ENCODE data around the gene ZDHHC7.

Gene ZDHHC7

DNA sequence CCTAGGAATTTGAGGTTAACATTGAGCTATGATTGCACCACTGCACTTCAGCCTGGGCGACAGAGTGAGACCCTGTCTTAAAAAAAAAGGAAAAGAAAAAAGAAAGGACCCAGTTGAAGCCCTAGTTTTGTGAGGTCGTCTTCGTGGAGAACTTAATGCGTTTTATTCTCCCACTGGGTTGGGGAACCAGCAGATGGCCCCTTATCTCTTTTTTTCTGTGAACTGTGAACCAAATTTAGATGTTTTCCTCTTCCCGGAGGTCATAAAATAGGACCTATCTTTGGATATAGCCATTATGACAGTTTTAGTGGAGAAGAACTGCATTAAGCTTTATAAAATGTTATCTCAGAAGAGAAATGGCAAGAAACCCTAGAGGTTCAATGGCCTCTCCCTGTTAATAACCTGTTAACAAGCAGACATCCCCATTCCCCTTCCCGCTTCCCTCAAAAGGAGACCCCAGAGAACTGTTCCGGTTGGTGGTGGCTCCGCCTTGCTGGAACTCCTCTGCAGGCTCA is 39.8 kb upstream of the ZDHHC7 start:
- Histone ChIP-seq H3K27ac (ENCODE audit: low read length) (no peak overlapping the region), H3K27me3 (ENCODE audit: low read depth, low read length) (no peaks in the 10 kb centered on the region), H3K9me3 (ENCODE audit: control insufficient read depth in 1 of 2, low read length in 2 of 2) (no peaks in the 10 kb centered on the region), H3K4me3 (ENCODE audit: low read depth in 1 of 2, low read length in 2 of 2) (no peak overlapping the region), H3K4me1 (ENCODE audit: control insufficient read depth in 1 of 2, insufficient read depth in 2 of 2, low read length in 2 of 2) (peaks cover 6 to 8% of the 10 kb centered on the region in 2 donors), H3K36me3 (ENCODE audit: control insufficient read depth in 1 of 2, insufficient read depth in 2 of 2, low read length in 2 of 2) (peaks cover 0 to 4% of the 10 kb centered on the region in 2 donors)

DNA sequence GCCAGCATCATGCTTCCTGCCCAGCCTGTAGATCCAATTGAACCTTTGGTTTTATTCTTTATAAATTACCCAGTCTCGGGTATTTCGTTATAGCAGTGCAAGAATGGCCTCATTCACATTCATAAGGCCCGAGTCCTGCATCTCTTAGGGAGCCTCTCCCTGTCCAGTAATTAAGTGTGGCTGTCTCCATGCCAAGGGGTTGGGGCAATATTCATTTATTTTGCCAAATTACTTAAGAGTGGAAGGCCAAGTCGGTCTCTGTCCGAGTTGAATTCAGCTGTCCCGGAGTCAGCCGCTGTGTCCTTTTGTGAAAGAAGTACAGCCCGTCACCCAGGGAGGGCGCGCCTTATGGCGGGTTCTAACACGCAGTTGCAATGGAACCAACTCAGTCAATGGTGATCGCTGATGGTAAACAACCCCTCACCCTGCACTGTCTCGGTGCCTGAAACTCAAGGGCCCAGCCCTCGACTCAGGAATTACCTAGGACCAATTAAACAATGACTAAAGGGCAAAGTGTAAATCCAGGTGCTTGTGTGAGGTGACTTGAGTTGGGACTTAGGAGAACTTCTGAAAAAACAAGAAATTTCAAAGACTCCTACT is 38.5 kb upstream of the ZDHHC7 start:
- no peaks in the 10 kb centered on the region for H3K9me3 ChIP-seq (ENCODE audit: control insufficient read depth in 1 of 2, low read length in 2 of 2)
- peaks cover 0 to 4% of the 10 kb centered on the region in 2 donors for H3K4me1 ChIP-seq (ENCODE audit: control insufficient read depth in 1 of 2, insufficient read depth in 2 of 2, low read length in 2 of 2)
- no peak overlapping the region for H3K4me3 ChIP-seq (ENCODE audit: low read depth in 1 of 2, low read length in 2 of 2)
- no peaks in the 10 kb centered on the region for H3K27me3 ChIP-seq (ENCODE audit: low read depth, low read length)
- H3K27ac ChIP-seq (ENCODE audit: low read length): no peak overlapping the region
- H3K36me3 ChIP-seq (ENCODE audit: control insufficient read depth in 1 of 2, insufficient read depth in 2 of 2, low read length in 2 of 2): peaks cover 0 to 8% of the 10 kb centered on the region in 2 donors

DNA sequence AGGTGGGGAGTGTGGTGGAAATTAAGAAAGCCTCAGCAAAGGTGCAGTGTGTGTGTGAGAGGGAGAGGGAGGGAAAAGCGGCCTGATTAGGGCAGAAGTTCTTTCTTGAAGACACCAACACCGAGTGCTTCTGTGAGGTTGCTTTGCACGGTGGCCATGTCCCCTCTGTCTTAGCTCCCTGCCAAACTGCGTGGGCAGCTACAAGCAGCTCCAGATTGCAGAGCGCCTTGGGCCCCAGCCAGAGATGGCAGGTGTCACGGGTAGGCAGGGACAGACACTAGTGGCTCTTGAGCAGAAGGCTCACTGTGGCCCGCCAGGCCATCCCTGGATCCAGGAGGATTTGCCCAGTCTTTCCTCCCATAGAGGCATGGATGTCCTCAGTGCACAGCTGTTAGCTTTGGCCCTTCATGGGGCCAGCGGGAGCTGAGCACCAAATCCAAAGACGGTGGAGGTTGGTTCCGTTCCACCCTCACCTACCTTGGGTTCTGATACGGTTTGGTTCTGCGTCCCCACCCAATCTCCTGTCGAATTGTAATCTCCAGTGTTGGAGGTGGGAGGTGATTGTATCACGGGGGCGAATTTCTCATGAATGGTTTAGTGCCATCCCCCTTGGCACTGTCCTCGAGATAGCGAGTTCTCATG is 37.7 kb upstream of the ZDHHC7 start:
- Histone ChIP-seq H3K4me1 (ENCODE audit: control insufficient read depth in 1 of 2, insufficient read depth in 2 of 2, low read length in 2 of 2) (peaks cover 0 to 4% of the 10 kb centered on the region in 2 donors), H3K27ac (ENCODE audit: low read length) (no peak overlapping the region), H3K4me3 (ENCODE audit: low read depth in 1 of 2, low read length in 2 of 2) (no peak overlapping the region), H3K36me3 (ENCODE audit: control insufficient read depth in 1 of 2, insufficient read depth in 2 of 2, low read length in 2 of 2) (peaks cover 0 to 8% of the 10 kb centered on the region in 2 donors), H3K9me3 (ENCODE audit: control insufficient read depth in 1 of 2, low read length in 2 of 2) (no peaks in the 10 kb centered on the region), H3K27me3 (ENCODE audit: low read depth, low read length) (no peaks in the 10 kb centered on the region)

- H3K4me3 ChIP-seq (ENCODE audit: low read depth in 1 of 2, low read length in 2 of 2): no peak overlapping the region
- no peaks in the 10 kb centered on the region for H3K27me3 ChIP-seq (ENCODE audit: low read depth, low read length)
- peaks cover 0 to 8% of the 10 kb centered on the region in 2 donors for H3K36me3 ChIP-seq (ENCODE audit: control insufficient read depth in 1 of 2, insufficient read depth in 2 of 2, low read length in 2 of 2)
- no peaks in the 10 kb centered on the region for H3K9me3 ChIP-seq (ENCODE audit: control insufficient read depth in 1 of 2, low read length in 2 of 2)
- H3K4me1 ChIP-seq (ENCODE audit: control insufficient read depth in 1 of 2, insufficient read depth in 2 of 2, low read length in 2 of 2): peaks cover 0 to 4% of the 10 kb centered on the region in 2 donors
- H3K27ac ChIP-seq (ENCODE audit: low read length): no peak overlapping the region
Observed at GRCh38 chr16:85047867-85048455, 36.6 kb upstream of the ZDHHC7 start.

DNA sequence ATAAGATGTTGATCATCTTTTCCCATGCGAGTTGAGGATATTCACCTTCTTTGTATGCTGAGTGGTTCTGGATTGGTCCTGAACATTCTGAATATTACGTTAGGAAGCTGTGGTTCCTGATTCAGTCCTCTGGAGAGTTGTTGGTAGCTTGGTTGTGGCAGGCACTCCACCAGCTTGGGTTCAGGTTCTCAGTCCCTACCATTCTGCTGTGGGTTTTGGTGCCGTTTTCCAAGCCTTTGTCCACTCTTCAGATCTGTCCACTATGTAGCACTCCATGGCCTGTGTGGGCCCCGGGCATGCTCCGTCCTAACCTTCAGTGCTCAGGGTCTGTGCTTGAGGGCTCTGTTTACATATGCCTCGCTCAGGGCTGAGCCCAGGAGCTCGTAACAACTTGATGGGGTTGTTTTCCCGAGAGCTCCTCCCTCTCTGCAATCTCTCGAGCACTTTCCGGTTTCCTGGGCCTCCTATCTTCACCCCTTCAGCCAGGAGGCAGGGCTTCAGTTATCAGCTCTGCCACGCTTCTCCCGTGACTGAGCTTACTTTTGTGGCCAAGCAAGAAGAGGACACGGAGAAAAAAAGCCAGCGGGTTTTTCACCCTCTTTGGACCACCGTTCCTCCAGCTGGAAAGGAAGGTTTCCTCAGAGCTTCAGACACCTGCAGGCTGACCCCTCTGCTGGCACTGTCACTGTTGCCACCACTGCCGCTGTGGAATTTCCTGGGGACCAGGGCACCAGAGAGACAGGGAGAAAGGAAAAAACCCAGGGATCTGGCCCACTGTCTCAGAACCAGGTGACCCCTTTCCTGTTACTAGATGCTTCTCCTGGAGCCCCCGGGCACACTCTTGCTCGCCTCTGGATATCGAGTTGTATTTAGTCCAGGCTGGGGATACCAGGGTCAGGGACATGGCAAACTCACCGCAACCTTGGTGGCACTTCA is 35.9 kb upstream of the ZDHHC7 start:
- no peak overlapping the region for H3K27ac ChIP-seq (ENCODE audit: low read length)

GRCh38 chr16:85046472-85046916 is 35.2 kb upstream of the ZDHHC7 start:
- H3K9me3 ChIP-seq (ENCODE audit: control insufficient read depth in 1 of 2, low read length in 2 of 2): no peaks in the 10 kb centered on the region
- no peak overlapping the region for H3K4me3 ChIP-seq (ENCODE audit: low read depth in 1 of 2, low read length in 2 of 2)
- H3K36me3 ChIP-seq (ENCODE audit: control insufficient read depth in 1 of 2, insufficient read depth in 2 of 2, low read length in 2 of 2): peaks cover 0 to 8% of the 10 kb centered on the region in 2 donors
- H3K27ac ChIP-seq (ENCODE audit: low read length): no peak overlapping the region
- peaks cover 1 to 4% of the 10 kb centered on the region in 2 donors for H3K4me1 ChIP-seq (ENCODE audit: control insufficient read depth in 1 of 2, insufficient read depth in 2 of 2, low read length in 2 of 2)
- H3K27me3 ChIP-seq (ENCODE audit: low read depth, low read length): no peaks in the 10 kb centered on the region

More for the DNA sequence above, 35.9 kb upstream of the ZDHHC7 start:
- Histone ChIP-seq H3K36me3 (ENCODE audit: control insufficient read depth in 1 of 2, insufficient read depth in 2 of 2, low read length in 2 of 2) (peaks cover 0 to 8% of the 10 kb centered on the region in 2 donors), H3K9me3 (ENCODE audit: control insufficient read depth in 1 of 2, low read length in 2 of 2) (no peaks in the 10 kb centered on the region), H3K4me1 (ENCODE audit: control insufficient read depth in 1 of 2, insufficient read depth in 2 of 2, low read length in 2 of 2) (peaks cover 0 to 4% of the 10 kb centered on the region in 2 donors), H3K27me3 (ENCODE audit: low read depth, low read length) (no peaks in the 10 kb centered on the region), H3K4me3 (ENCODE audit: low read depth in 1 of 2, low read length in 2 of 2) (no peak overlapping the region)

- Histone ChIP-seq H3K27me3 (ENCODE audit: low read depth, low read length) (no peaks in the 10 kb centered on the region), H3K36me3 (ENCODE audit: control insufficient read depth in 1 of 2, insufficient read depth in 2 of 2, low read length in 2 of 2) (peaks cover 0 to 8% of the 10 kb centered on the region in 2 donors), H3K4me1 (ENCODE audit: control insufficient read depth in 1 of 2, insufficient read depth in 2 of 2, low read length in 2 of 2) (peaks cover 5 to 10% of the 10 kb centered on the region in 2 donors), H3K9me3 (ENCODE audit: control insufficient read depth in 1 of 2, low read length in 2 of 2) (no peaks in the 10 kb centered on the region), H3K27ac (ENCODE audit: low read length) (no peak overlapping the region), H3K4me3 (ENCODE audit: low read depth in 1 of 2, low read length in 2 of 2) (no peak overlapping the region)
Observed at GRCh38 chr16:85045641-85046471, 34.5 kb upstream of the ZDHHC7 start.

DNA sequence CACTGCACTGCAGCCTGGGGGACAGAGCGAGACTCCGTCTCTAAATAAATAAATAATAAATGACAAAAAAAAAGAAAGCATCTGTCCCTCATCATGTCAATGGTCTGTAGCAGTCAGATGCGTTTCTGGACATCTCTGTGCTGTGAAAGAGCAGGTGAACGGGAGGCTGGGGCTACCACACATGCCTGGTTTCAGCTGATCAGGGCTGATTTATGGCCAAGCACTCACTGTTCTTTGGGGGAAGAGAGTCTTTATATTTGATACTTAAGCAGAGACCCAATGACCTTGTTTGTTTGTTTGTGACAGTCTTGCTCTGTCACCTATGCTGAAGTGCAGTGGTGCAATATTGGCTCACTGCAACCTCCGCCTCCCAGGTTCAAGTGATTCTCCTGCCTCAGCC is 33.7 kb upstream of the ZDHHC7 start:
- Histone ChIP-seq H3K4me1 (ENCODE audit: control insufficient read depth in 1 of 2, insufficient read depth in 2 of 2, low read length in 2 of 2) (peaks cover 5 to 10% of the 10 kb centered on the region in 2 donors), H3K9me3 (ENCODE audit: control insufficient read depth in 1 of 2, low read length in 2 of 2) (no peaks in the 10 kb centered on the region), H3K36me3 (ENCODE audit: control insufficient read depth in 1 of 2, insufficient read depth in 2 of 2, low read length in 2 of 2) (peaks cover 0 to 8% of the 10 kb centered on the region in 2 donors), H3K27ac (ENCODE audit: low read length) (no peak overlapping the region), H3K4me3 (ENCODE audit: low read depth in 1 of 2, low read length in 2 of 2) (no peak overlapping the region), H3K27me3 (ENCODE audit: low read depth, low read length) (no peaks in the 10 kb centered on the region)

DNA sequence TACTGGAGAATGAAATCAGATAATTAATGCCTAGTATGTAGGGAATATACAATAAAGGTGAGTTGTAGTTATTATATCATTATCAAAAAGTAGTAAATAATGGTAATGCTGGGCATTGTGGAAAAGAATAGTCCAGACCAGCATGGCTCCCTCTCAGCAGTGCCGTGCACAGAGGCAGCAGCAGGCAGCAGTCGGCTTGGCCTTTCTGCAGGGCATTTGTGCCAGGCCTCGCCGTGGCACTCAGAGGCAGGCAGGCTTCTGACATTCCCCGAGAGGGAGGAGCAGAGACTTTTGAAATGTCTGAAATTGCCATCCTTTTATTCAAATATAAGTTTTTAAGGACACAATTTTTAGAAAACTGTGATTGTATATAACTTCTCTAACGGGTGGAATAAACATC is 31.3 kb upstream of the ZDHHC7 start:
- no peak overlapping the region for H3K4me3 ChIP-seq (ENCODE audit: low read depth in 1 of 2, low read length in 2 of 2)
- H3K27ac ChIP-seq (ENCODE audit: low read length): no peak overlapping the region
- no peaks in the 10 kb centered on the region for H3K9me3 ChIP-seq (ENCODE audit: control insufficient read depth in 1 of 2, low read length in 2 of 2)
- H3K36me3 ChIP-seq (ENCODE audit: control insufficient read depth in 1 of 2, insufficient read depth in 2 of 2, low read length in 2 of 2): peaks cover 4 to 8% of the 10 kb centered on the region in 2 donors
- H3K27me3 ChIP-seq (ENCODE audit: low read depth, low read length): no peaks in the 10 kb centered on the region
- H3K4me1 ChIP-seq (ENCODE audit: control insufficient read depth in 1 of 2, insufficient read depth in 2 of 2, low read length in 2 of 2): peaks cover 5 to 10% of the 10 kb centered on the region in 2 donors

- Histone ChIP-seq H3K36me3 (ENCODE audit: control insufficient read depth in 1 of 2, insufficient read depth in 2 of 2, low read length in 2 of 2) (peaks cover 4 to 8% of the 10 kb centered on the region in 2 donors), H3K4me1 (ENCODE audit: control insufficient read depth in 1 of 2, insufficient read depth in 2 of 2, low read length in 2 of 2) (peaks cover 6 to 10% of the 10 kb centered on the region in 2 donors), H3K27ac (ENCODE audit: low read length) (no peak overlapping the region), H3K27me3 (ENCODE audit: low read depth, low read length) (no peaks in the 10 kb centered on the region), H3K4me3 (ENCODE audit: low read depth in 1 of 2, low read length in 2 of 2) (no peak overlapping the region), H3K9me3 (ENCODE audit: control insufficient read depth in 1 of 2, low read length in 2 of 2) (no peaks in the 10 kb centered on the region)
Observed at GRCh38 chr16:85042167-85042526, 30.8 kb upstream of the ZDHHC7 start.

Measured in muscle layer of duodenum (tissue), 2 donors.